ENCODE results near the gene PEAK3. TPM values are rescaled to one million over a fixed set of nuclear protein-coding genes. Genes with fewer than 3 reads are reported as not detected.

Gene PEAK3
- total RNA-seq, 4 donors from 2014 or later, result 0.30 to 0.97 (median 0.76) TPM

DNA sequence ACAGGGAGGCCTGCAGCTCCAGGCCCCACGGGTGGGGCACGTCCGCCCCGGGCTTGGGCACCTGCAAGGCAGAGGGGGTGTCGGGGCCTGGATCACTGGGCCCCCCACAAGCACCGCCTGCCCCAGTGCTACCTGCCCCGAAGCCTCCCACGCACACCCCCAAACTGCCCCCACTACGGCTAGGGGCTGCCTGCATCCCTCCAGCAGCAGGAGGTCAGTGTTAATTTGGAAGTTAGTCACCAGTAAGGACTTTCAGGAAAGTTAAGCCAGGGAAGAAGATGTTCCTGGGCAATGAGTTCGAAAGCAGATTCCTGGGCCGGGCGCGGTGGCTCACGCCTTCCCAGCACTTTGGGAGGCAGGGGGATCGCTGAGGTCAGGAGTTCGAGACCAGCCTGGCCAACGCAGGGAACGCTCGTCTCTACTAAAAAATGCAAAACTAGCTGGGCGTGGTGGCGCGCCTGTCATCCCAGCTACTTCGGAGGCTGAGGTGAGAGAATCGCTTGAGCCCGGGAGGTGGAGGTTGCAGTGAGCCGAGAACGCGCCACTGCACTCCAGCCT is 5.5 kb downstream of the PEAK3 start:
- intact Hi-C loops (cut with DNase I; ENCODE audit: low total_unique reads), result loop anchor here (10.0 kb wide), 2 partner anchors 118 to 122 kb away; partner anchors contain the start of gene AP3D1
- WGBS, 2 donors, result 82 to 86% methylated on average over 26 to 27 of the region's 28 CpGs
- DNase-seq (ENCODE audit: low spot score in 2 of 2), result no peak
- no peak overlapping the region for H3K4me3 ChIP-seq (ENCODE audit: low read depth, poor library complexity, severe bottlenecking)
- TF ChIP-seq, protein P1, sequence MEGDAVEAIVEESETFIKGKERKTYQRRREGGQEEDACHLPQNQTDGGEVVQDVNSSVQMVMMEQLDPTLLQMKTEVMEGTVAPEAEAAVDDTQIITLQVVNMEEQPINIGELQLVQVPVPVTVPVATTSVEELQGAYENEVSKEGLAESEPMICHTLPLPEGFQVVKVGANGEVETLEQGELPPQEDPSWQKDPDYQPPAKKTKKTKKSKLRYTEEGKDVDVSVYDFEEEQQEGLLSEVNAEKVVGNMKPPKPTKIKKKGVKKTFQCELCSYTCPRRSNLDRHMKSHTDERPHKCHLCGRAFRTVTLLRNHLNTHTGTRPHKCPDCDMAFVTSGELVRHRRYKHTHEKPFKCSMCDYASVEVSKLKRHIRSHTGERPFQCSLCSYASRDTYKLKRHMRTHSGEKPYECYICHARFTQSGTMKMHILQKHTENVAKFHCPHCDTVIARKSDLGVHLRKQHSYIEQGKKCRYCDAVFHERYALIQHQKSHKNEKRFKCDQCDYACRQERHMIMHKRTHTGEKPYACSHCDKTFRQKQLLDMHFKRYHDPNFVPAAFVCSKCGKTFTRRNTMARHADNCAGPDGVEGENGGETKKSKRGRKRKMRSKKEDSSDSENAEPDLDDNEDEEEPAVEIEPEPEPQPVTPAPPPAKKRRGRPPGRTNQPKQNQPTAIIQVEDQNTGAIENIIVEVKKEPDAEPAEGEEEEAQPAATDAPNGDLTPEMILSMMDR (IDR thresholded peaks at IDR 0.05), result no peak
- no peak for TF ChIP-seq POLR2A (IDR thresholded peaks at IDR 0.05)

GRCh38 chr19:2275588-2276428 is 6.2 kb downstream of the PEAK3 start:
- 46 to 54% methylated on average over 35 to 54 of the region's 74 CpGs for WGBS, 2 donors
- intact Hi-C loops (cut with DNase I; ENCODE audit: low total_unique reads), result loop anchor here (10.0 kb wide), 2 partner anchors 119 to 121 kb away; partner anchors contain the start of gene AP3D1

DNA sequence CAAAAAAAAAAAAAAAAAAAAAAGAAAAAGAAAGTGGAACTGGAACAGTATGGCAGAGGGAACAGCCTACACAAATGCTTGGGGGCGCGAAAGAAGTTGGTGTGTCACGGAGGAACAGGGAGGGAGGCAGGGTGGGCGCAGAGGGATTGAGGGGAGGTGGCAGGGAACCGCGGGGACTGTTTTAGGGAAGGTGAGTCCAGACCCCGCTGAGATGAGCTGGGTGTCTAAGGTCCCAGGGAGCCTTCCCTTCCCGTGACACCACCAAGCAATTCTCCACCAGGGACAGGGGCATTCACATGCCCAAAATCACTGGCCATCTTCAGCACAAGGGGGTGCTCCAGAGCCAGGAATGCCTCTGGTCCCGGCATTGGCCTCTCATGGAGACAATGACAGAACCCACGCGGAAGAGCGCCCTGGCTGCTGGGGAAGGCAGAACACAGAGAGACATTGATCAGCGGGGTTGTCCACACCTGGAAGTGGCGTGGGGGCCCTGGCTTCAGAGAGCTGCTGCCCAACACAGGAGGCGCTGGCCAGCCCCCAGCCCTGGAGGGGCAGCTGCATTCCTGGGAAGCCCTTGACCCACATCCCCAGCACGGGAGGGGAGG is 6.9 kb downstream of the PEAK3 start:
- intact Hi-C loops (cut with DNase I; ENCODE audit: low total_unique reads), result loop anchor here (5.0 to 10.0 kb wide), 3 partner anchors 38 to 120 kb away; partner anchors contain the start of genes AP3D1, PLEKHJ1 and SF3A2
- DNase-seq (ENCODE audit: low spot score in 2 of 2), result peak in 1 of 2 donors; percentile 47
- TF ChIP-seq POLR2A (IDR thresholded peaks at IDR 0.05), result no peak
- TF ChIP-seq, protein P1 (IDR thresholded peaks at IDR 0.05), result peak in 1 of 3 donors; percentile 8
- no peak overlapping the region for H3K4me3 ChIP-seq (ENCODE audit: low read depth, poor library complexity, severe bottlenecking)
- 53 to 78% methylated on average over 10 to 16 of the region's 16 CpGs for WGBS, 2 donors

More at GRCh38 chr19:2275588-2276428, 6.2 kb downstream of the PEAK3 start:
- no peak for DNase-seq (ENCODE audit: low spot score in 2 of 2)
- no peak for TF ChIP-seq POLR2A (IDR thresholded peaks at IDR 0.05)
- TF ChIP-seq, protein P1 (IDR thresholded peaks at IDR 0.05), result no peak
- no peak overlapping the region for H3K4me3 ChIP-seq (ENCODE audit: low read depth, poor library complexity, severe bottlenecking)

GRCh38 chr19:2274185-2274711 is 7.7 kb downstream of the PEAK3 start:
- DNase-seq (ENCODE audit: low spot score in 2 of 2), result no peak
- H3K4me3 ChIP-seq (ENCODE audit: low read depth, poor library complexity, severe bottlenecking), result no peak overlapping the region
- TF ChIP-seq POLR2A (IDR thresholded peaks at IDR 0.05), result no peak
- TF ChIP-seq, protein P1 (IDR thresholded peaks at IDR 0.05), result no peak
- WGBS, 2 donors, result 89 to 95% methylated on average over 9 of the region's 9 CpGs
- intact Hi-C loops (cut with DNase I; ENCODE audit: low total_unique reads), result loop anchor here (5.0 to 10.0 kb wide), 3 partner anchors 37 to 121 kb away; partner anchors contain the start of genes AP3D1, PLEKHJ1 and SF3A2

- 9% methylated on average over 37 to 38 of the region's 45 CpGs for WGBS, 2 donors
Observed at GRCh38 chr19:2273356-2274184, 8.4 kb downstream of the PEAK3 start.

More at GRCh38 chr19:2273356-2274184, 8.4 kb downstream of the PEAK3 start:
- intact Hi-C loops (cut with DNase I; ENCODE audit: low total_unique reads), result loop anchor here (5.0 to 10.0 kb wide), 3 partner anchors 36 to 121 kb away; partner anchors contain the start of genes AP3D1, PLEKHJ1 and SF3A2
- TF ChIP-seq, protein P1 (IDR thresholded peaks at IDR 0.05), result peak in 1 of 3 donors; percentile 97
- no peak for TF ChIP-seq POLR2A (IDR thresholded peaks at IDR 0.05)
- no peak overlapping the region for H3K4me3 ChIP-seq (ENCODE audit: low read depth, poor library complexity, severe bottlenecking)
- DNase-seq (ENCODE audit: low spot score in 2 of 2), result peak in 1 of 2 donors; percentile 94

Measured in lower leg skin (tissue), 4 donors.